GM19438 (cell line): ENCODE results near the gene PKP4.

Experiments used
- ATAC-seq: cut with Tn5 transposase; IDR thresholded peaks from one replicate; pipeline ENCODE4 v1.9.1; 2021; ENCODE audit warnings: low read depth; ENCODE audit not compliant: unreplicated experiment

PKP4 gene

GRCh38 chr2:158495175-158495574, 38.4 kb downstream of the PKP4 start:
- no peak for ATAC-seq

- ATAC-seq, result no peak
These were observed 40.2 kb downstream of the PKP4 start for GRCh38 chr2:158496986-158497385.

GRCh38 chr2:158497486-158497885, 40.7 kb downstream of the PKP4 start:
- no peak for ATAC-seq

GRCh38 chr2:158498043-158498748, 41.4 kb downstream of the PKP4 start:
- no peak for ATAC-seq

- ATAC-seq, result no peak
These were observed 42.0 kb downstream of the PKP4 start for GRCh38 chr2:158498749-158499136.

- ATAC-seq, result no peak
These were observed 42.6 kb downstream of the PKP4 start for GRCh38 chr2:158499383-158499782.

- ATAC-seq, result no peak
These were observed 43.6 kb downstream of the PKP4 start for GRCh38 chr2:158500333-158500732.

- no peak for ATAC-seq
These were observed 44.5 kb downstream of the PKP4 start for GRCh38 chr2:158501301-158501700.

- ATAC-seq, result no peak
These were observed 46.2 kb downstream of the PKP4 start for GRCh38 chr2:158502974-158503373.

- ATAC-seq, result no peak
These were observed 47.3 kb downstream of the PKP4 start for GRCh38 chr2:158504088-158504487.

- no peak for ATAC-seq
These were observed 48.7 kb downstream of the PKP4 start for GRCh38 chr2:158505448-158505934.

- no peak for ATAC-seq
These were observed 50.4 kb downstream of the PKP4 start for GRCh38 chr2:158507141-158507540.

- ATAC-seq, result no peak
These were observed 50.9 kb downstream of the PKP4 start for GRCh38 chr2:158507679-158508078.

- no peak for ATAC-seq
These were observed 53.4 kb downstream of the PKP4 start for GRCh38 chr2:158509928-158510797.

- ATAC-seq, result no peak
These were observed 54.1 kb downstream of the PKP4 start for GRCh38 chr2:158510887-158511286.

GRCh38 chr2:158511706-158512105, 55.0 kb downstream of the PKP4 start:
- ATAC-seq, result no peak

- no peak for ATAC-seq
These were observed 55.6 kb downstream of the PKP4 start for GRCh38 chr2:158512323-158512722.

- no peak for ATAC-seq
These were observed 57.1 kb downstream of the PKP4 start for GRCh38 chr2:158513841-158514240.

- no peak for ATAC-seq
These were observed 61.3 kb downstream of the PKP4 start for GRCh38 chr2:158518084-158518483.

GRCh38 chr2:158519481-158519880, 62.7 kb downstream of the PKP4 start:
- no peak for ATAC-seq

- ATAC-seq, result no peak
These were observed 72.9 kb downstream of the PKP4 start for GRCh38 chr2:158529379-158530259.
